Hair follicle dermal papilla cell (primary cell): Measurements from ENCODE around the gene SPTLC1. TPM values are rescaled to one million over a fixed set of nuclear protein-coding genes. Genes with fewer than 3 reads are reported as not detected.

Source experiments
- small RNA-seq: library from RNA; depleted of rRNA; stranded (forward); fragments of <200 nt; gene quantifications from one replicate; pipeline ENCODE3, GENCODE V24; 2012
- total RNA-seq: library from RNA; depleted of rRNA; stranded (reverse); fragments of >200 nt; gene quantifications from 2 replicates; pipeline ENCODE4 v1.2.3, GENCODE V29; 2012

The SPTLC1 gene, protein sequence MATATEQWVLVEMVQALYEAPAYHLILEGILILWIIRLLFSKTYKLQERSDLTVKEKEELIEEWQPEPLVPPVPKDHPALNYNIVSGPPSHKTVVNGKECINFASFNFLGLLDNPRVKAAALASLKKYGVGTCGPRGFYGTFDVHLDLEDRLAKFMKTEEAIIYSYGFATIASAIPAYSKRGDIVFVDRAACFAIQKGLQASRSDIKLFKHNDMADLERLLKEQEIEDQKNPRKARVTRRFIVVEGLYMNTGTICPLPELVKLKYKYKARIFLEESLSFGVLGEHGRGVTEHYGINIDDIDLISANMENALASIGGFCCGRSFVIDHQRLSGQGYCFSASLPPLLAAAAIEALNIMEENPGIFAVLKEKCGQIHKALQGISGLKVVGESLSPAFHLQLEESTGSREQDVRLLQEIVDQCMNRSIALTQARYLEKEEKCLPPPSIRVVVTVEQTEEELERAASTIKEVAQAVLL
- 98.5 and 110 TPM in 2 replicates for total RNA-seq

GRCh38 chr9:92115071-92115858 is at the start of gene SPTLC1:
Gene SPTLC1, minus strand, starts transcription at chr9:92115413. Its CDS starts 43 bp downstream, at chr9:92115370.

Small RNA genes lying within 50 kb of the gene (small RNA-seq; reads per million reads assigned to genes)
- not detected for gene MTATP6P29
- not detected for gene MTND4LP7

Other genes starting within 250 kb of the SPTLC1 start
- gene ROR2, start 165.2 kb downstream of the SPTLC1 start, total RNA-seq: 26.4 and 31.5 TPM in 2 replicates
- gene IARS1, start 178.3 kb upstream of the SPTLC1 start, total RNA-seq: 311 and 414 TPM in 2 replicates
- gene NOL8, start 209.9 kb upstream of the SPTLC1 start, total RNA-seq: 23.0 and 25.6 TPM in 2 replicates
- 2.4 and 3.4 TPM in 2 replicates for gene CENPP, start 210.5 kb upstream of the SPTLC1 start, total RNA-seq